SK-N-MC (cell line): ENCODE measurements around the gene PAFAH2.

Experiments
- DNase-seq: peaks from one replicate; pipeline ENCODE4 v3.0.0-alpha.2; 2011; ENCODE audit warnings: low read depth, low spot score
- H3K27ac ChIP-seq: fragments of 200-600 bp; sonication (generic); 2 replicates; pipeline ENCODE4 v1.5.1; 2016; ENCODE audit warnings: mixed run types
- H3K36me3 ChIP-seq: fragments of 200-600 bp; sonication (generic); 2 replicates; pipeline ENCODE4 v1.6.1; 2017; ENCODE audit warnings: antibody characterized with exemption, low read length, mixed read lengths; ENCODE audit not compliant: insufficient read depth
- H3K4me3 ChIP-seq: fragments of 200-600 bp; sonication (generic); 2 replicates; pipeline ENCODE4 v1.5.1; 2016
- H3K9ac ChIP-seq: fragments of 200-600 bp; sonication (generic); 2 replicates; pipeline ENCODE4 v1.8.0; 2017; ENCODE audit warnings: mixed run types, mixed read lengths; ENCODE audit not compliant: insufficient read length
- H3K9me3 ChIP-seq: fragments of 200-600 bp; sonication (generic); 2 replicates; pipeline ENCODE4 v1.6.1; 2017; ENCODE audit warnings: low read depth, mild to moderate bottlenecking, antibody characterized with exemption, low read length, moderate library complexity, mixed read lengths
- EZH2 ChIP-seq: fragments of 200-600 bp; sonication (generic); IDR thresholded peaks from one replicate; pipeline ENCODE4 v1.6.1; 2017; ENCODE audit warnings: antibody characterized with exemption
- FOXP2 ChIP-seq: optimal IDR thresholded peaks from 2 replicates; pipeline ENCODE3; 2011; ENCODE audit warnings: mild to moderate bottlenecking, moderate library complexity; ENCODE audit not compliant: insufficient read depth; ENCODE audit errors: extremely low read length, control extremely low read depth
- POLR2AphosphoS5 ChIP-seq: IDR thresholded peaks from 2 replicates; pipeline ENCODE4 v1.6.1; 2012; ENCODE audit warnings: mild to moderate bottlenecking, low read depth, low read length, borderline replicate concordance

The PAFAH2 gene

GRCh38 chr1:25996966-25997827 is 666 bp downstream of the PAFAH2 start:
- TF ChIP-seq EZH2, result no peak
- TF ChIP-seq POLR2AphosphoS5, result no peak
- TF ChIP-seq FOXP2, result no peak
- Histone ChIP-seq H3K9ac (peak overlapping the region; percentile 80), H3K27ac (peak overlapping the region; percentile 43; the same call in 1 of the 2 replicates), H3K9me3 (no peaks in the 10 kb centered on the region), H3K4me3 (peak overlapping the region; percentile 85), H3K36me3 (no peaks in the 10 kb centered on the region)
- no peak for DNase-seq

GRCh38 chr1:25994402-25995150 is 3.3 kb downstream of the PAFAH2 start:
- no peaks in the 10 kb centered on the region for H3K9me3 ChIP-seq
- no peak overlapping the region for H3K9ac ChIP-seq
- no peak overlapping the region for H3K4me3 ChIP-seq
- no peak for DNase-seq
- H3K27ac ChIP-seq, result no peak overlapping the region
- H3K36me3 ChIP-seq, result no peaks in the 10 kb centered on the region
- TF ChIP-seq FOXP2 (no peak), EZH2 (no peak), POLR2AphosphoS5 (no peak)

GRCh38 chr1:25993197-25993951 is 4.5 kb downstream of the PAFAH2 start:
- no peak overlapping the region for H3K27ac ChIP-seq
- DNase-seq, result no peak
- H3K9me3 ChIP-seq, result no peaks in the 10 kb centered on the region
- H3K9ac ChIP-seq, result no peak overlapping the region
- no peak for TF ChIP-seq EZH2
- TF ChIP-seq POLR2AphosphoS5, result no peak
- no peak for TF ChIP-seq FOXP2
- H3K4me3 ChIP-seq, result no peak overlapping the region
- H3K36me3 ChIP-seq, result no peaks in the 10 kb centered on the region

- Histone ChIP-seq H3K9me3 (no peaks in the 10 kb centered on the region), H3K4me3 (no peak overlapping the region), H3K9ac (no peak overlapping the region), H3K27ac (no peak overlapping the region), H3K36me3 (no peaks in the 10 kb centered on the region)
- TF ChIP-seq POLR2AphosphoS5 (no peak), EZH2 (no peak), FOXP2 (no peak)
- DNase-seq, result no peak
These were observed 5.1 kb downstream of the PAFAH2 start for GRCh38 chr1:25992689-25993171.

- Histone ChIP-seq H3K9me3 (no peaks in the 10 kb centered on the region), H3K27ac (no peak overlapping the region), H3K36me3 (no peaks in the 10 kb centered on the region), H3K4me3 (no peak overlapping the region), H3K9ac (no peak overlapping the region)
- DNase-seq, result no peak
- TF ChIP-seq FOXP2 (no peak), POLR2AphosphoS5 (no peak), EZH2 (no peak)
These were observed 5.8 kb downstream of the PAFAH2 start for GRCh38 chr1:25991937-25992688.

- H3K9me3 ChIP-seq, result no peaks in the 10 kb centered on the region
- no peak for TF ChIP-seq EZH2
- no peak for DNase-seq
- no peaks in the 10 kb centered on the region for H3K36me3 ChIP-seq
- no peak overlapping the region for H3K27ac ChIP-seq
- H3K9ac ChIP-seq, result no peak overlapping the region
- H3K4me3 ChIP-seq, result no peak overlapping the region
These were observed 7.0 kb downstream of the PAFAH2 start for GRCh38 chr1:25990702-25991395.

GRCh38 chr1:25990251-25990650 is 7.6 kb downstream of the PAFAH2 start:
- no peak for TF ChIP-seq FOXP2
- TF ChIP-seq POLR2AphosphoS5, result no peak
- no peak for TF ChIP-seq EZH2
- Histone ChIP-seq H3K9me3 (no peaks in the 10 kb centered on the region), H3K27ac (no peak overlapping the region)

More at GRCh38 chr1:25990251-25990650, 7.6 kb downstream of the PAFAH2 start:
- Histone ChIP-seq H3K4me3 (no peak overlapping the region), H3K36me3 (no peaks in the 10 kb centered on the region), H3K9ac (no peak overlapping the region)
- no peak for DNase-seq
